Right ventricle myocardium inferior (tissue), 1 donor: ENCODE measurements around the gene DRC3. TPM values are rescaled to one million over a fixed set of nuclear protein-coding genes. Genes with fewer than 3 reads are reported as not detected.
"Not testable (repeated sequence)": the region's sequence is repeated elsewhere in the genome, so short reads cannot be mapped to it uniquely, and the experiment has no call there.

Experiments
- ATAC-seq: fragments of 200-7000 bp; cut with Tn5 transposase; one replicate; pipeline ENCODE4 v1.9.1; 2020; ENCODE audit warnings: mild to moderate bottlenecking, moderate library complexity
- DNase-seq: peaks from one replicate; pipeline ENCODE4 v3.0.0; 2021; ENCODE audit errors: missing footprints
- intact Hi-C: fragments of 100-400 bp; cut with DNase I; formaldehyde crosslinking; loops from one replicate; pipeline ENCODE4 v1.11.0; 2022
- total RNA-seq: library from RNA; stranded (reverse); fragmentation: NEBNext Ultra II Directional; extraction: Animal tissue kit (Norgen Biotek cat#: 25700); gene quantifications from one replicate; pipeline ENCODE4 v1.2.1, GENCODE V29; 2021
- donor health status: DM: no; HTN: yes; CAD: no; lungs with severe emphysema.

The DRC3 gene
- total RNA-seq, 1 donor from 2014 or later: 1.6 TPM

GRCh38 chr17:17939941-17940340 is 32.7 kb upstream of the DRC3 start:
- intact Hi-C loops, ATAC-seq, DNase-seq: not testable (repeated sequence)

GRCh38 chr17:17940441-17940911 is 32.2 kb upstream of the DRC3 start:
- no peak for DNase-seq
- no peak for ATAC-seq
- intact Hi-C loops: no loop called here

GRCh38 chr17:17941015-17941414 is 31.6 kb upstream of the DRC3 start:
- ATAC-seq: no peak
- intact Hi-C loops: no loop called here
- DNase-seq: no peak

GRCh38 chr17:17942846-17943245 is 29.8 kb upstream of the DRC3 start:
- DNase-seq (no peak), ATAC-seq (no peak)
- intact Hi-C loops: no loop called here

GRCh38 chr17:17943281-17943984 is 29.2 kb upstream of the DRC3 start:
- DNase-seq (no peak), ATAC-seq (no peak)
- intact Hi-C loops: no loop called here

GRCh38 chr17:17944242-17944641 is 28.4 kb upstream of the DRC3 start:
- ATAC-seq (no peak), DNase-seq (no peak)
- intact Hi-C loops: no loop called here

- intact Hi-C loops: no loop called here
- no peak for ATAC-seq
These were observed 27.9 kb upstream of the DRC3 start for GRCh38 chr17:17944743-17945142.

GRCh38 chr17:17946093-17946492 is 26.6 kb upstream of the DRC3 start:
- DNase-seq (no peak), ATAC-seq (no peak)
- intact Hi-C loops: no loop called here

More at GRCh38 chr17:17944743-17945142, 27.9 kb upstream of the DRC3 start:
- DNase-seq: no peak

GRCh38 chr17:17947309-17947708 is 25.4 kb upstream of the DRC3 start:
- ATAC-seq: no peak
- intact Hi-C loops: no loop called here
- no peak for DNase-seq

GRCh38 chr17:17947966-17948365 is 24.7 kb upstream of the DRC3 start:
- intact Hi-C loops: no loop called here
- DNase-seq: no peak
- no peak for ATAC-seq

GRCh38 chr17:17950347-17950746 is 22.3 kb upstream of the DRC3 start:
- ATAC-seq: no peak
- intact Hi-C loops: no loop called here

GRCh38 chr17:17950806-17951205 is 21.9 kb upstream of the DRC3 start:
- intact Hi-C loops: no loop called here
- ATAC-seq (no peak), DNase-seq (no peak)

More at GRCh38 chr17:17950347-17950746, 22.3 kb upstream of the DRC3 start:
- DNase-seq: no peak

GRCh38 chr17:17951524-17951923 is 21.1 kb upstream of the DRC3 start:
- no peak for ATAC-seq
- intact Hi-C loops: no loop called here
- no peak for DNase-seq

- no peak for ATAC-seq
- DNase-seq: no peak
- intact Hi-C loops: no loop called here
These were observed 20.0 kb upstream of the DRC3 start for GRCh38 chr17:17952691-17953090.

- intact Hi-C loops: no loop called here
- no peak for DNase-seq
- ATAC-seq: no peak
These were observed 18.6 kb upstream of the DRC3 start for GRCh38 chr17:17954079-17954478.

GRCh38 chr17:17955790-17956341 is 16.8 kb upstream of the DRC3 start:
- intact Hi-C loops, ATAC-seq, DNase-seq: not testable (repeated sequence)

- intact Hi-C loops: no loop called here
- DNase-seq (no peak), ATAC-seq (no peak)
These were observed 15.1 kb upstream of the DRC3 start for GRCh38 chr17:17957584-17957916.

GRCh38 chr17:17958982-17959381 is 13.7 kb upstream of the DRC3 start:
- DNase-seq: no peak
- intact Hi-C loops: no loop called here
- no peak for ATAC-seq

- DNase-seq (no peak), ATAC-seq (no peak)
- intact Hi-C loops: no loop called here
These were observed 12.9 kb upstream of the DRC3 start for GRCh38 chr17:17959520-17960361.

GRCh38 chr17:17960500-17961030 is 12.1 kb upstream of the DRC3 start:
- DNase-seq (no peak), ATAC-seq (no peak)
- intact Hi-C loops: no loop called here
